ENCODE data around the gene TRIM17.
A peak's percentile ranks its signal among the peaks of the same experiment; 100 is the strongest.

The TRIM17 gene, protein sequence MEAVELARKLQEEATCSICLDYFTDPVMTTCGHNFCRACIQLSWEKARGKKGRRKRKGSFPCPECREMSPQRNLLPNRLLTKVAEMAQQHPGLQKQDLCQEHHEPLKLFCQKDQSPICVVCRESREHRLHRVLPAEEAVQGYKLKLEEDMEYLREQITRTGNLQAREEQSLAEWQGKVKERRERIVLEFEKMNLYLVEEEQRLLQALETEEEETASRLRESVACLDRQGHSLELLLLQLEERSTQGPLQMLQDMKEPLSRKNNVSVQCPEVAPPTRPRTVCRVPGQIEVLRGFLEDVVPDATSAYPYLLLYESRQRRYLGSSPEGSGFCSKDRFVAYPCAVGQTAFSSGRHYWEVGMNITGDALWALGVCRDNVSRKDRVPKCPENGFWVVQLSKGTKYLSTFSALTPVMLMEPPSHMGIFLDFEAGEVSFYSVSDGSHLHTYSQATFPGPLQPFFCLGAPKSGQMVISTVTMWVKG

DNA sequence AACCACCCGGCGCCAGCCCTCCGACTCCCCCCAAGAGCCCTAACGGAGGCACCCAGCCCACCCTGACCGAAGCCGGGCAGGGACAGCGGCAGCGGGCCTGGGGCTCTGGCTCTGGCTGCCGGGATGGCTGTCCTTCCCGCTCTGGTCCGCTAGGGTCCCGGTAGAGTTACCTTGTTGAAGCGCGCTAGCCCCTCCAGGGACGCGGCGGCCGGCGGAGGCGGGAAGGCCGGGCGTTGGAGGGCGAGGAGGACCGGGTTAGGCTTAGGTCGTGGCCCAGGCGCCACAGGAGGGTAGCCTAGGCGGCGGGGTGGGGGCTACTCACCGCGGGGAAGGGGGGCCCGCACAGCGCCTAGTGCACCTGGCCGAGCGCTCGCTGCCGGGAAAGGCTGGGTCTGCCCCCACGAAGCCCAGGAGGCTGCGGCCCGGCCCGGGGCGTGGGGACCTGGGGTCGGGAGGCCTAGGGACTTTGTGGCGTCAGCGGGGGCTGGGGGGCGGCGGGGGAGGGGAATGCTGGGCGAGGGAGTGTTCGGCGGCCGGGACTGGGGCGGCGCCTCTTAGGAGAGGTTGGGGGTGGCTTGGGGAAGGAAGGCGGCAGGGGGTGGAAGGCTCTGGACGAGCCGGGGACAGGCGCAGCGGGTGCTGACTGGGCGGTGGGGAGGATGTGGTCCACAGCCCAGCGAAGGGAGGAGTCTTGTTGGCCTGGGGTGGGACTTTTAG, at the start of gene TRIM17:
TRIM17 (minus strand) TSS at position 645 of the 717 bp plus-strand sequence. CDS start 1,789 bp downstream, outside the sequence.
- DNase-seq (ENCODE audit: low read depth in 1 of 2, low spot score in 1 of 2), result peak; percentile 70 to 83
- TF ChIP-seq JUND (IDR thresholded peaks at IDR 0.05; ENCODE audit: low read depth), result no peak
- in situ Hi-C loops (cut with HindIII; ENCODE audit: low pct_unique_long_range_greater_than_20kb, low sequenced_read_pairs), result no loop called here

DNA sequence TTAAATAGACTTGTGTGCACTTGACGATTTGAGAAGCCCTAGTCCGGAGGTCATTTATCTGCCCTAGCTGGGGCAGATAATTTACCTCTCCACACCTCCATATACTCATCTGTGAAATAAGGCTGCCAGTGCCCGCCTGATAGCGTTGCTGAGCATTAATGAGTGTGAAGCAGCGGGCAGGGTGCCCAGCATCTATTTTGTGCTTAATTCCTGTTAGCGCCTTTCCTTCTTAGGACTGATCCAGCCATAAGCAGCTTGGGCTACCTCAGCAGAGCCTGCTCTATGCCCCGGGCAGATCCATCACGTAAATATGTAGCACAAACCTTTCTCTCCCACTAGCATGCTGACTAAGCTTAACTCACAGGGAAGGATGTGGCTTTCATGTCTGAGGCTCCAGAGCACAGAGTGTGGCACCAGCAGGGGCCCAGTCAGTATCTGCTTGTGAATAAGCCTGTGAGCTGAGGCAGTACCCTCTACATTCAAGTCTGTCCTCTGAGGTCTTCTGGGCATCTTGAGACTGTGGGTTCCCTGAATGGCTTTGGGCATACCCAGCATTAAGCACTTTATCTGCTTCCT, 49.0 kb upstream of the TRIM17 start:
- no peak for TF ChIP-seq JUND (IDR thresholded peaks at IDR 0.05; ENCODE audit: low read depth)
- in situ Hi-C loops (cut with HindIII; ENCODE audit: low pct_unique_long_range_greater_than_20kb, low sequenced_read_pairs), result no loop called here
- no peak for DNase-seq (ENCODE audit: low read depth in 1 of 2, low spot score in 1 of 2)

DNA sequence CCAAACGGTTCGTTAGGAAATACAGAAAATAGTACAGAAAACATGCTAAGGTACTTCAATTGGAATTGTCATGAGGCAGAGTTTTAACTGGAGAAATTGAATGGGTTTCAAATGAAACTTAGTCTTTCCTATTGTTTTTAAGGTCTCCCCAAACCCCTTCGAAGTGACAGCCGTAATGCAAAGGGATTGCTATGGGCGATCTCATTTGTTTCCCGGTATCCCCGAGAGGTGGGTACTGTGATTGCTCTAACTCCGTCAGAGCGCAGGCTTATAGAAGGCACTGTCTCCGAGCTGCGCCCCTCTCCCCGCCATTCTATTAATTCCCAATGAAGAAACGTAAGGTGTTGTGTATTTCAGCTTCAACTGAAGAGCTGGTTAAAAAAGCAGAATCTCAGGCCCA, 48.5 kb upstream of the TRIM17 start:
- TF ChIP-seq JUND (IDR thresholded peaks at IDR 0.05; ENCODE audit: low read depth), result no peak
- in situ Hi-C loops (cut with HindIII; ENCODE audit: low pct_unique_long_range_greater_than_20kb, low sequenced_read_pairs), result no loop called here
- no peak for DNase-seq (ENCODE audit: low read depth in 1 of 2, low spot score in 1 of 2)

DNA sequence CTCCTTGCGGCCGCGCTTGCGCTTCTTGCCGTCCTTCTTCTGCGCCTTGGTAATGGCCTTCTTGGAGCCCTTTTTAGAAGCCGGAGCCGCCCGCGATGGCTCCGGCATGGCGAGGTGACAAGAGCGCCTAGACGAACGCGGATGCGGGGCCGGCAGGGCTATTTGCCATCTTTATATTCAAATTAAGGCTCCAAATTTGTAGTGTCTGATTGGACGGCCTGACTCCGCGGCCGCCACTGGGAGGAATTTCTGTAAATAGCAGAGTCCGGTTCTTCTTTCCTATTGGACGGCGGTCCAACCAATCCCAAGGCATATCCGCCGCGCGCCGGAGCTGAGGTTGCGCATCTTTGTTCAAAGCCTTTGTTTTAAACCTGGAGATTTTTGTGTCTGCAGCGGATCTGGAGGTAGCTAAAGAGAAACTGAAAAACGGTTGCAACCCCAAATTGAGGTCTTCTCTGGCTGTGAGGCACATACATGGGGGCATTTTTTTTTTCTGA, 47.9 kb upstream of the TRIM17 start:
- no peak for DNase-seq (ENCODE audit: low read depth in 1 of 2, low spot score in 1 of 2)
- no peak for TF ChIP-seq JUND (IDR thresholded peaks at IDR 0.05; ENCODE audit: low read depth)
- in situ Hi-C loops (cut with HindIII; ENCODE audit: low pct_unique_long_range_greater_than_20kb, low sequenced_read_pairs), result no loop called here

DNA sequence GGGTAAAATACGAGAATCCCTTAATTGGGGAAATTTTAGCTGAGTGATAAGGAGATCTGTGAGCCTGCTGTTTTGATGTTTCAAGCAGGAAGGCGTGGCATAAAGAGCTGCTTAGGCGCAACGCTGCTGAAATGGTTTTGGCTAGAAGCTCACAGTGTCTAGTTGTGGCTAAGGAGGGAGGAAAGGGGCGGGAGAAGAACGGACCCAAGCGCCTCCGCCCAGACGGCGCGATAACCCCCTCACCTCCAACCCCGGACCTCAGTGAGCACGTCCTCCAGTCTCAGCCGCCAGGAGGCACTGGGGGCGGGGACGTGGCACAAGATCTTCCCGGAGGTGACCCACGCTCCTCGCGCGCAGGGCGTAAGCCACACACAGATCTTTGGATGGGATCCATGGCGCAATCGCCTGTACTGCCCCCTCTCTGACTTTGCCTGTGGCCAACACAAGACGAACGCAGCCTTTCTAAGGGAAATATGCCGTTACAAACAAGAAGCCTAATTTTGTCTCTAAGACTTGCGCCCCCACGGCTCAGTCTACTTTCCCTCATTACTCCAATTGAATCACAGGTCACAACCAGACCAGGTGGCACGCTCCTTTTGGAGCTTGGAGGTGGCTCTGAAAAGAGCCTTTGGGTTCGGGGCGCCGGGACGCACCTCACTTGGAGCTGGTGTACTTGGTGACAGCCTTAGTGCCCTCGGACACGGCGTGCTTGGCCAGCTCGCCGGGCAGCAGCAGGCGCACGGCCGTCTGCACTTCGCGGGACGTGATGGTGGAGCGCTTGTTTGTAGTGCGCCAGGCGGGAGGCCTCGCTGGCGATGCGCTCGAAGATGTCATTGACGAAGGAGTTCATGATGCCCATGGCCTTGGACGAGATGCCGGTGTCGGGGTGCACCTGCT, 47.1 kb upstream of the TRIM17 start:
- TF ChIP-seq JUND (IDR thresholded peaks at IDR 0.05; ENCODE audit: low read depth), result no peak
- in situ Hi-C loops (cut with HindIII; ENCODE audit: low pct_unique_long_range_greater_than_20kb, low sequenced_read_pairs), result no loop called here
- DNase-seq (ENCODE audit: low read depth in 1 of 2, low spot score in 1 of 2), result no peak

DNA sequence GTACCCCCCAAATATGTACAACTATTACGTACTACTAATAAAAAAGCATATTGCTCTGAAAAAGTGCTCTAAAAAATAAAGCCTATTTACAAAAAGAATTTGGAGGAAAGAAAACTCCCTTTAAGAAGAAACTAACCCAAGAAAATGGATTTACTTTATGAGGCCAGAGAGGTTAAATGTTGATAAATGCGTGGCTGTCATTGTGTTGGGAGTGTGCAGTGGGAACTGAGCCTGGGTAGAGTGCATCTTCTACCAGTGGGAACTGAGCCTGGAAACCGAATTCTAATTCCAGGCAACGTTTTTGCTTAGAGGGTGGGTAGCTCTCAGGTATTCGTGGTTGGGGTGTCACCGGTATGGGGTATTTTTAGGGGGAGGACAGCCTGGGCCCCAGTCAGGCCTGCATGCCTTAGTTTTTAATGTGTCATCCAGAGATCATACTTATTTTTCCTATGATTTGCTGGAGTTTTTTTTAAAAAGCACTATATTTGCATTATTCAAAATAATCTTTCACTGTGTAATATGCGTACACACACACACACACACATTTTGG, 46.4 kb upstream of the TRIM17 start:
- no peak for DNase-seq (ENCODE audit: low read depth in 1 of 2, low spot score in 1 of 2)
- in situ Hi-C loops (cut with HindIII; ENCODE audit: low pct_unique_long_range_greater_than_20kb, low sequenced_read_pairs), result no loop called here
- no peak for TF ChIP-seq JUND (IDR thresholded peaks at IDR 0.05; ENCODE audit: low read depth)

DNA sequence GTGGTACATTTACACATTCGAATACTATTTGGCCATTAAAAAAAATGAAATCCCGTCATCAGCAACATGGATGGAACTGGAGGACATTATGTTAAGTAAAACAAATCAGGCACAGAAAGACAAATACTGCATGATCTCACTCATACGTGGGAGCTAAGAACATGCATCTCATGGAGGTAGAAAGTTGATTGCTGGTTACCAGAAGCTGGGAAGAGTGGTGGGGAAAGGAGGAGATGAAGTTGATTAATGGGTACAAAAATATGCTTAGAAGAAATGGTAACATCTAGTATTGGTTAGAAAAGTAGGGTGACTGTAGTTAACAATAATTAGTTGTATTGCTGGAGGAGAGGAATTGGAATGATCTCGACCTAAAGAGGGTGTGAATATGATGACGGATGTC, 45.9 kb upstream of the TRIM17 start:
- DNase-seq (ENCODE audit: low read depth in 1 of 2, low spot score in 1 of 2), result no peak
- in situ Hi-C loops (cut with HindIII; ENCODE audit: low pct_unique_long_range_greater_than_20kb, low sequenced_read_pairs), result no loop called here
- no peak for TF ChIP-seq JUND (IDR thresholded peaks at IDR 0.05; ENCODE audit: low read depth)

DNA sequence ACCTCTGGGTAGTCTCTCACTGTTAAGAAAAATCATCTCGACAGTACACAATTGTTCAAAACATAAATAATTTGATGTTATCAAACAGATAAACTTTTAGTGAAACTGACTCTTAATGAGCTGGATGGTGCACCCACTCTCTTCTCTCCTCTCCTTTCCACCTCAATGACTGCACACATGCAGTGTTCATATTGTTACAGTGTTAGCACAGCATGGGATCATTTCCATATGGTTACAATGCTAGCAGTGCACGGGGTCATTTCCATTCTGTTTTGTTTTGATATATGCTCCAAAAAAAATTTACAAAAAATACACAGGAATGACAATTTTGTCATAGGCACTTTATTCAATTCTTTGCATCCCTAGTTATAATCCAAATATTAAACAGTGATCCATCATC, 44.2 kb upstream of the TRIM17 start:
- no peak for TF ChIP-seq JUND (IDR thresholded peaks at IDR 0.05; ENCODE audit: low read depth)
- in situ Hi-C loops (cut with HindIII; ENCODE audit: low pct_unique_long_range_greater_than_20kb, low sequenced_read_pairs), result no loop called here
- no peak for DNase-seq (ENCODE audit: low read depth in 1 of 2, low spot score in 1 of 2)

DNA sequence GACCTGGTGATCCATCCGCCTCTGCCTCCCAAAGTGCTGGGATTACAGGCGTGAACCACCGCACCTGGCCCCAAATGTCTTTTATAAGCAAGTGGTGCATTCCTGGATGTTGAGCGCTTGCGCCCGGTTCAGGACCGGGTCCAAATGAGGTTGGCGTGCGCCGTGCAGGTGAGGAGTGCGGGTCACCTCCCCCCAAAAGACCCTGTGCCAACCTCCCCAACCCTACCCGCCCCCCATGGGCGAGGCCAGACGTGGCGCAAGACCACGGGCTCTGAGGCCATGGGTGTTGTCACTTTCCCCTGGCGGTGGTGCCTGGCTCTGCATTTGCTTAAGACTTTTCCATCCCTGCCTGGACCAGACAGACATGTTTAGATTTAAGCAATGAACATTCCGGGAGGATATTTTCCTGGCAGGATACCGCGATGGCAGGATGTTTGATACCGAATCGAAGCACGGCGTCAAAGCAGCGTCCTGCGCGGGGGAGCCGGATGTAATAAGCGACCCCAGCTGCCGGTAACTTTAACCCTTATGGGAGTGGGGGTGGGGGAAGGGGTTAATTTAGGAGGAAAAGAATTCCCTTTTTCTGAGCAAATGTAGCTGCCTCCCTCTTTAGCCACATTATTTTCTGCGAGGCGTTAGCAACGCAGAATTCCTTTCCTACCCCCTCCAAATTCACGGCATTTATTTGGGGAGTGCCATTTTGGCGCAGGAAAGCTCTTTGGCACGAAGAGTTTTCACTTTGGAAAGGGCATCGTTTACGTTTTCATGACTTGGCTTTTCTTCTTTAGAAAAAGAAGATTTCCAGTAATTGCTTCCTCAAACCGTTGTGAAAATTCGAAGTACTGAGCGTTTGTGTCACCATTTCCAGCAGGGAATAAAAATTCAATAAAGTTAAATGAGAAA, 42.7 kb upstream of the TRIM17 start:
- in situ Hi-C loops (cut with HindIII; ENCODE audit: low pct_unique_long_range_greater_than_20kb, low sequenced_read_pairs), result no loop called here
- TF ChIP-seq JUND (IDR thresholded peaks at IDR 0.05; ENCODE audit: low read depth), result no peak
- peak; percentile 88 to 92 for DNase-seq (ENCODE audit: low read depth in 1 of 2, low spot score in 1 of 2)

DNA sequence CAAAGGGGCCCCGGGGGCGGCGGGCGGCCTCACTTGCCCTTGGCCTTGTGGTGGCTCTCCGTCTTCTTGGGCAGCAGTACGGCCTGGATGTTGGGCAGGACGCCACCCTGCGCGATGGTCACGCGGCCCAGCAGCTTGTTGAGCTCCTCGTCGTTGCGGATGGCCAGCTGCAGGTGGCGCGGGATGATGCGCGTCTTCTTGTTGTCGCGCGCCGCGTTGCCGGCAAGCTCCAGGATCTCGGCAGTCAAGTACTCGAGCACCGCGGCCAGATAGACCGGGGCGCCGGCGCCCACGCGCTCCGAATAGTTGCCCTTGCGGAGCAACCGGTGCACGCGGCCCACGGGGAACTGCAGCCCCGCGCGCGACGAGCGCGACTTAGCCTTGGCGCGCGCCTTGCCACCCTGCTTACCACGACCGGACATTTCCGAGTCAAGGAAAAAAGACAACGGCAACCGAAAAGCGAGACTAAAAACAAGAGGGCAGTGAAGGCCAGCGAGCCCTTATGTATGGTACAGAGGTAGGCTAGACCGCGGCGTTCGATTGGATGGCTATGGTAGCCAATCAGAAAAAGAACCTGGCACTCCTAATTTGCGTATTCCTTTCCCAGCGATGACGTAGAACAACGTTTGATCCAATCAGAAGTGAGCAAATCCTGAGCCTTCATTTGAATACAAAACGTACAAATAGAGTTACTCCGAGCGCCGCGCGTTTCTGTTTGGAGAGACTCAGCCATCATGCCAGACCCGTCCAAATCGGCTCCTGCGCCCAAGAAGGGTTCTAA, 40.9 kb upstream of the TRIM17 start:
- TF ChIP-seq JUND (IDR thresholded peaks at IDR 0.05; ENCODE audit: low read depth), result no peak
- in situ Hi-C loops (cut with HindIII; ENCODE audit: low pct_unique_long_range_greater_than_20kb, low sequenced_read_pairs), result no loop called here
- DNase-seq (ENCODE audit: low read depth in 1 of 2, low spot score in 1 of 2), result peak; percentile 100

Measured in T47D (cell line).